GM18861 (cell line): ENCODE data around the gene PRMT3.
"Not testable (repeated sequence)": the region's sequence is repeated elsewhere in the genome, so short reads cannot be mapped to it uniquely, and the experiment has no call there.

Source experiments
- ATAC-seq: cut with Tn5 transposase; IDR thresholded peaks from one replicate; pipeline ENCODE4 v1.9.1; 2021; ENCODE audit not compliant: unreplicated experiment

Gene PRMT3

DNA sequence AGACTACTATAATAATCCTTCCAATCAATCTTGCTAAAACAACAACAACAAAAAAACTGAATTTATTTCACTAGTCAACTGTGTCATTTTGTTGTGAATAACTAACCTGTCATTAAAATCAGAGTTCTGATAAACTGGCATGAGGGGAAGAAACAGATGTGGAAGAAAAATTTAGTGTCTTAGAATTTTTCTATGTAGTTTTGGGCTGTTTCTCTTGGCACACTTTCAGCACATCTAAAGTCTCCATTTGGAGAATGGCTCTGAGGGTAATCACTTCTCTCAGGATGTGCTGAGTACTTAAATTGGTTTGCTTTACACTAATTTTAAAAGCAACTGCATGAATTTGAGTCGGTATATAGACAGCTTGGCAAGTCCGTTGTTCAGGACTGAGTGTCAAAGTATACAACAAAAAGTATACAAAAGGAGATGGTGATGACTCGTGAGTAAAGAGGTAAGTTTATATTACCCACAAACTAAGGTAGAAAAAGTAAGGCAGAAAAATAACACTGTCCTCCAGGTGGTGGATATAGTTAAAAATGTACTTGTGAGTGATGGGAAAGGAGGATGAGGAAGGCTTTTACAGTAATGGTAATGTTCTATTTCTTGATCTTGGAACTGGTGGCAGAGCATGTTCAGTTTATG lies 13.8 kb upstream of the PRMT3 start:
- no peak for ATAC-seq

GRCh38 chr11:20374741-20375300 lies 12.7 kb upstream of the PRMT3 start:
- no peak for ATAC-seq

DNA sequence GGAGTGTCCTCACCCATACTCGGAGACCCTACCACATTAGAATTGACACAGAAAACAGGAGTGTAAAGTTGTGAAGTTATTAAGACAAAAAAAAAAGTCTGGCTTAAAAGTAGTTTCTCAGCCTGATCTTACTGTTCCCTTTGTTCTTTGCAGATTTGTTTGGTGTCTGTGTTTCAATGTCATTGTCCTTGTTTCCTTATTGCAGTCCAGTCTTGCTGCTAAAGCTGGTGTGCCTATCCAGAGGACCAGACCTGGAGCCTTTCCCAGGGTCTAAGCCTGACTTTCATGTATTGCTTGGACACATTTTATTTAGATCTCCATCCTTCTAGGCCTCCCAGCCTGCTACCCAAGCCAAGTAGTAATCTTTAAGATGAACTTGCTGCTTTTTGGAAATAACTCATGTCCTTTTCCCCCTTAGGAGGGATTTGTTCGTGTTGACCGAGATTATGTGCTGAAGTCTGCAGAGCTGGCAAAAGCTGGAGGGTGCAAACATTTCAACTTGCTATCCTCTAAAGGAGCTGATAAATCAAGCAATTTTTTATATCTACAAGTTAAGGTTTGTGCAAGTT lies 11.3 kb upstream of the PRMT3 start:
- ATAC-seq = no peak

GRCh38 chr11:20385996-20386395 lies 1.5 kb upstream of the PRMT3 start:
- not testable (repeated sequence) for ATAC-seq

DNA sequence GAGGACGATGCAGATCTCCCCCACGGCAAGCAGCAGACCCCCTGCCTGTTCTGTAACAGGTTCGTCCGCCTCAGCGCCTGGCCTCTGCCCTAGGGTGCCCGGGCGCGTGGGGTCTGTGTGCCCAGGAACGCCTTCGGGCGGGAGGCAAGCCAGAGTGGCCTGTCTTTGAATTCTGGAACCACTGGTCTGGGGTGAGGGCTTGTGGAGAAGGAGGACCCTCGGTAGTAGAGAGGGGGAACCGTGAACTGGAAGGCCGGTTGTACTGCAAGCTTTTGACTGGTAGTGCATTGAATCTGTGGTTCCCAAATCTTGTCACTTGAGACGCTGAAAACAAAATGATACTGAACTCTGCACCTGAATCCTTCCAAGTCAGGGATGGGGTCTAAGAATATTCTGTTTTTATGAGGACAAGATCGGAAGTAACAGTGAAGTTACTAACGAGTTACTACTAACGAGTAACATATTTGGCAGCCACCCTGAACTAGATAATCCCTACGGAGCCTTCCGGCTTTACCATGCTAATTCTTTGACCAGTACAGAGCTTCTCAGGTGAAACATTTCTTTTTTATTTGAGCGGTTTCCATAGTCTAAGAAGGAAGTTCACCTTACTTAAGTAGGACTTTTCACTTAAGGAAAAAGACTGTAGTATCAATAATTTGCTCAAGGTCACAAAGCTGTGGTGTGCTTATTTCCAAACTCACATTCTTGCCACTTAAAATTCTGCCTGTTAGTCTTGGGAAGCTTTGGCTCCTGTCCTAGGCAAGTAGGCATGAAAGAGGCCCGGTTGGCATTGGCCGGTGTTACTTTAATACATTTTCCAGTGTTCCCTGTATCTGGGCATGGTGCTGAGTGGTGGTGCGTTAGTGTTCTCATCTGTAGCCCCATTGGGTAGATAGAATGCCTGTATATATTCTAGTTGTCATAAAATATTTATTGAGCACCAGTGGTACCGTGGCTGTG lies 860 bp downstream of the PRMT3 start:
- peak; percentile 6 for ATAC-seq

- peak; percentile 91 for ATAC-seq
These were observed 9.8 kb downstream of the PRMT3 start for GRCh38 chr11:20397281-20397680.

GRCh38 chr11:20399498-20399897 lies 12.0 kb downstream of the PRMT3 start:
- ATAC-seq = no peak

- ATAC-seq = no peak
These were observed 15.5 kb downstream of the PRMT3 start for GRCh38 chr11:20403059-20403458.

GRCh38 chr11:20406484-20406883 lies 19.0 kb downstream of the PRMT3 start:
- no peak for ATAC-seq

GRCh38 chr11:20407344-20407743 lies 19.8 kb downstream of the PRMT3 start:
- no peak for ATAC-seq

GRCh38 chr11:20415432-20415831 lies 27.9 kb downstream of the PRMT3 start:
- no peak for ATAC-seq

DNA sequence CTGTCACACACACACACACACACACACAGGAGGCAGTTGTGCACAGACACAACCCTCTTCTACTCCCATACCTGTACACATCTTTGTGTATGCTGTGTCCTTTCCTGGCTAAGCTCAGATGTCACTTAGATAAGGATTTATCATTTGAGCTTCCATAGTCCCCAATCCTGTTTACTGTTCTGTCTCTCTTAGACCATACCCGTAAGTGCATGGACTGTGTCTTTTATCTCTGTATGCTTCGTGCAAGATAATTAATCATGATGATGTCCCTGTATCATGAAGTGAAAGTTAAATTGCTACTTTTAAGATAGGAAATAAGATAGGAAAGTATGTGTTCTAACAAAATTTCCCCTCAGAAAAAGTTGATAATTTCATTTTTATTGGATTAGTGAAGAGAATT lies 30.3 kb downstream of the PRMT3 start:
- no peak for ATAC-seq

- ATAC-seq = no peak
These were observed 34.4 kb downstream of the PRMT3 start for GRCh38 chr11:20421946-20422345.

DNA sequence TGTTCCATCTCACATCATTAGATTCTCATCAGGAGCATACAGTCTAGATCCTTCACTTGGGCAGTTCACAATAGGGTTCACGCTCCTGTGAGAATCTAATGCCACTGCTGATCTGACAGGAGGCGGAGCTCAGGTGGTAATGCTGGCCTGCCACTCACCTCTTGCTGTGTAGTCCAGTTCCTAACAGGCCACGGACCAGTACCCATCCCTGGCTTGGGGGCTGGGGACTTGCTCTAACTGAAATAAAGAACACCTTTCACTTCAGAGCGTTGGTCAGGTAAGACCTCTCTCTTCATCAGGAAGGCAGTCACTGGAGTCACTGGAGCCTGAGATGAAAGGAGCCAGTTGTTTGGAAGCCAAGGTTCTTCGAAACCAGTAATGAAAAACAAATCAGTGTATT lies 41.7 kb downstream of the PRMT3 start:
- no peak for ATAC-seq

DNA sequence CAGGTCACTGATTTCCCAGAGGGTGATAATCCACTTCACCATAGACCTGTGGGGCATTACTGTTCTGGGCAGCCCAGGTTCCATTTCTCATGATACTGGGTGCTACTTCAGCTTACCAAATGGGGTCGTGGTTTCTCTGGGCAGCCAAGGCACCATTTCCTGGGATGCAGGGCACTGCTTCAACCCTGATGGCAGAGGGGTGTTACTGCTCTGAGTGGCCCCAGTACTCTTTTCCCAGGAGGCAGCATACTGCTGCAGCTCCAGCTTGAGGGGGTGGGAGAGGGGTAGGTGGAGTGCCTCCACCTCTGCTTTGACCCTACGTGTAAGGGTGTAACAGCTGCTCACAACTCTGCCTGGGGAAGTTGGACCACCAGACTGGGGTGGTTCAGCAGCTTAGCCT lies 51.1 kb downstream of the PRMT3 start:
- ATAC-seq = no peak

GRCh38 chr11:20443596-20443995 lies 56.1 kb downstream of the PRMT3 start:
- no peak for ATAC-seq

- no peak for ATAC-seq
These were observed 57.0 kb downstream of the PRMT3 start for GRCh38 chr11:20444535-20444934.

DNA sequence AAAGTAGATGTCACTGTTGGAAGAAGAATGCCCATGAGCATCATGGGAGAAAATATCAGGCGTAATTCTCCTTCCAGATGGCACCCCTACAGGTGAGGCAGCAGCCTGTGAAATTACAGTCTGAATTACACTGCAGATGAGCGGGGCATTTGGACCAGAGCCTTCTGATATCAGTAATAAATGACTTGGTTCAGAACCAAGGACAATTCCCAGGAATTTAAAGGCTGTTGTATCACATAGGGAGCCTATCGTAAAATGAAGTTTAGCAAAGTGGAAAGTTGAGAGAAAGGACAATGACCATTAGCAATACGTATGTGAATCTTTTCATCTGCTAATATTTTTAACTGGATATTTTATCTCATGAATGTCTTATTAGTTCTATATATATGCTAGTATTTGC lies 61.3 kb downstream of the PRMT3 start:
- ATAC-seq = no peak

DNA sequence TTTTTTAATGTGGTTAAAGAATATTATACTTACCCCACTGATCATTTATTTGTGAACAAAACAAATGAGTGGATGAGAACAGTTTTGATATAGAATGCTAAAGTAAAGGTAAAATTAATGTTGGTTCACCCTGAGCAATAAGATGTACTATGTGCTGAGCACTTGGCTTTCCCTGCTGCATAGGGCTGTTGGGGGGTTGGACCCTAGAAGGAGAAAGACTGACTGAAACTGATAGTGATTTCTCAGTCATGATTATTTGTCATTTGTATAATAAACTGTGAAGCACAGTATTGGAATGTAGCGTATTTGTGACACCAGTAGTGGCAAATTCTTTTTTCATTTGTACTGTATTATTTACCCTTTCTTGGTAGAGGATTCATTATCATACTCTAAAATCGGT lies 63.3 kb downstream of the PRMT3 start:
- no peak for ATAC-seq

GRCh38 chr11:20451568-20451967 lies 64.1 kb downstream of the PRMT3 start:
- no peak for ATAC-seq

GRCh38 chr11:20452585-20452984 lies 65.1 kb downstream of the PRMT3 start:
- no peak for ATAC-seq
